Hippocampal formation (tissue), 2 donors: ENCODE measurements around the gene ZMIZ2.
"Not testable (repeated sequence)": the region's sequence is repeated elsewhere in the genome, so short reads cannot be mapped to it uniquely, and the experiment has no call there.

Experiments used
- DNase-seq, 2 donors: peaks; one replicate each; lab custom pipeline; 2025; lab: John Stamatoyannopoulos, UW

ZMIZ2 gene, protein sequence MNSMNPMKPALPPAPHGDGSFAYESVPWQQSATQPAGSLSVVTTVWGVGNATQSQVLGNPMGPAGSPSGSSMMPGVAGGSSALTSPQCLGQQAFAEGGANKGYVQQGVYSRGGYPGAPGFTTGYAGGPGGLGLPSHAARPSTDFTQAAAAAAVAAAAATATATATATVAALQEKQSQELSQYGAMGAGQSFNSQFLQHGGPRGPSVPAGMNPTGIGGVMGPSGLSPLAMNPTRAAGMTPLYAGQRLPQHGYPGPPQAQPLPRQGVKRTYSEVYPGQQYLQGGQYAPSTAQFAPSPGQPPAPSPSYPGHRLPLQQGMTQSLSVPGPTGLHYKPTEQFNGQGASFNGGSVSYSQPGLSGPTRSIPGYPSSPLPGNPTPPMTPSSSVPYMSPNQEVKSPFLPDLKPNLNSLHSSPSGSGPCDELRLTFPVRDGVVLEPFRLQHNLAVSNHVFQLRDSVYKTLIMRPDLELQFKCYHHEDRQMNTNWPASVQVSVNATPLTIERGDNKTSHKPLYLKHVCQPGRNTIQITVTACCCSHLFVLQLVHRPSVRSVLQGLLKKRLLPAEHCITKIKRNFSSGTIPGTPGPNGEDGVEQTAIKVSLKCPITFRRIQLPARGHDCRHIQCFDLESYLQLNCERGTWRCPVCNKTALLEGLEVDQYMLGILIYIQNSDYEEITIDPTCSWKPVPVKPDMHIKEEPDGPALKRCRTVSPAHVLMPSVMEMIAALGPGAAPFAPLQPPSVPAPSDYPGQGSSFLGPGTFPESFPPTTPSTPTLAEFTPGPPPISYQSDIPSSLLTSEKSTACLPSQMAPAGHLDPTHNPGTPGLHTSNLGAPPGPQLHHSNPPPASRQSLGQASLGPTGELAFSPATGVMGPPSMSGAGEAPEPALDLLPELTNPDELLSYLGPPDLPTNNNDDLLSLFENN

GRCh38 chr7:44748045-44748947 lies at the start of gene ZMIZ2:
Gene ZMIZ2, plus strand, starts transcription at chr7:44748847. Its CDS starts 7,403 bp downstream, at chr7:44756250.
- peak; percentile 91 to 96 for DNase-seq

- not testable (repeated sequence) for DNase-seq
Observed at GRCh38 chr7:44699598-44699997, 49.0 kb upstream of the ZMIZ2 start.

GRCh38 chr7:44700322-44700721 lies 48.3 kb upstream of the ZMIZ2 start:
- DNase-seq, result no peak

DNA sequence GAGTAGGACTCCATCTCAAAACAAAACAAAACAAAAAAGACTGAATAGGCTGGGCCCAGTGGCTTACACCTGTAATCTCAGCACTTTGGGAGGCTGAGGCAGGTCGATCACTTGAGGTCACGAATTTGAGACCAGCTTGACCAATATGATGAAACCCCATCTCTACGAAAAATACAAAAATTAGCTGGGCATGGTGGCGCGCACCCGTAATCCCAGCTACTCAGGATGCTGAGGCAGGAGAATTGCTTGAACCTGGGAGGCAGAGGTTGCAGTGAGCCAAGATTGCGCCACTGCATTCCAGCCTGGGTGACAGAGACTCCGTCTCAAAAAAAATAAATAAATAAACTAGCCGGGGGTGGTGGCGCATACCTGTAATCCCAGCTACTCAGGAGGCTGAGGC lies 45.3 kb upstream of the ZMIZ2 start:
- DNase-seq, result not testable (repeated sequence)

GRCh38 chr7:44703921-44704320 lies 44.7 kb upstream of the ZMIZ2 start:
- no peak for DNase-seq

GRCh38 chr7:44705434-44705833 lies 43.2 kb upstream of the ZMIZ2 start:
- no peak for DNase-seq

GRCh38 chr7:44706788-44707557 lies 41.7 kb upstream of the ZMIZ2 start:
- DNase-seq, result no peak

GRCh38 chr7:44707558-44708230 lies 41.0 kb upstream of the ZMIZ2 start:
- DNase-seq, result no peak

DNA sequence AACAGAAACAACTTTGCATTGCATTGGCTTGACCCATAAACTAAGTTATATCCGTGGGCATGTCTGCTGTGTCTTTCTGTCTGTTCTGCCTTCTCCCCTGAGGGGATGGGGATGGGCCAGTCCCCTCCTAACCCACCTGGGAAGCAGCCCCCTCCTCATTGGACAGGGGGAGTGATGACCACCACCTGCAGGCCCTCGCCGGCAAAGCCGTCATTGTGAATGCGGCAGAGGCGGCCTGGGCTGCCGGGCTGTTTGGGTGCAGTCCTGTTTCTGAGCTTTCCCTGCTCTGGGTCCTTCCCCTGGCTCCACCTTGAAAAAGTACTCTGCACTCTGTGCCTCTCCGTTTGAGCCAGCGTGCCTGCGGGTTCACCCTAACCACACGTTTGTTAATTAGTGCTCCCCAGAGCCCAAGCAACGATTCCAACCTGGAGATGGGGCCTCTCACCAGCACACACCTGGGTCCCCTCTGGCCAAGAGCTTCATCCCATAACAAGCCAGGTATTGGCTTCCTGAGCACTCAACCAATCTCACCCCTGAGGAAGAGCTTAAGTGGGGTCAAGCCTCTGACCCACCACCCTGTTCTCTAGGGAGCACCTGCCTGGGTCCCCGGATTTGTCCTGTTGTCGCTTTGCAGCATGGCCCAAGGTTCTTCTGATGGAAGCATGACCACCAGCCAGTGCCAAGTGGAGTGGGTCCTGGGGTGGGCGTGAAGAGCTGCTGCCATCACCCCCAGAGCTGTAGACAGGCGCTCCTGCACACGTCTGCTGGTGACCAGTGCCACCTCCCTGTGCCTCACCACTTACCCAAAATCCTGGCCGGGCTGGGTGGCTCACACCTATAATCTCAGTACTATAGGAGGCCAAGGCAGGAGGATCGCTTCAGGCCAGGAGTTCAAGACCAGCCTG lies 39.4 kb upstream of the ZMIZ2 start:
- no peak for DNase-seq

DNA sequence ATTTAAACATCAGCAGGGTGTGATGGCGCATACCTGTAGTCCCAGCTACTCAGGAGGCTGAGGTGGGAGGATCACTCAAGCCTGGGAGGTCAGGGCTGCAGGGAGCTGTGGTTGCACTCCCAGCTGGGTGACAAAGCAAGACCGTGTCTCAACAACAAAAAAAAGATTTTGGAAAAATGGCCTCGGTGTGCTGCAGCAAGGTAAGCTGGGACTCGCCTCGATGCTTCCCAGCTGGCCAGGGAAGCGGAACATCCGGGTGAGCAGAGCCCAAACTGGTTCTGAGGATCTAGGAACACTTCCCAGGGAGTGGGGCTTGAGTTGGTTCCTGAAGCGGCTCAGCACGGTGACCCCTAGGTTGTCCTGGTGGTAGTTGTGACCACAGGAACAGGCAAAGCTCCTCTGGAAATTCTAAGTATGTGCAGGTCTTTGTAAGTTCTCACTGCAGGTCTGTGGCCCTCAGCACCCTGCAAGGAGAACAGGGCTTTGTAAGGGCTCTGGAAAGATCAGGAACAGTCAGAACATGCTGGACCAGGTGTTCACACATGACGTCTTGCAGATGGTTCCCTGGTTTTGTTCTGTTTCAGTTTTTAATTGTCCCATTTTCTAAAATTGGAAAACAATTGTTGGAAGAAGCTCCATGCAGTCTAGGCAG lies 38.6 kb upstream of the ZMIZ2 start:
- DNase-seq, result no peak

- DNase-seq, result no peak
Observed at GRCh38 chr7:44711528-44711927, 37.1 kb upstream of the ZMIZ2 start.

- DNase-seq, result no peak
Observed at GRCh38 chr7:44712012-44712411, 36.6 kb upstream of the ZMIZ2 start.

DNA sequence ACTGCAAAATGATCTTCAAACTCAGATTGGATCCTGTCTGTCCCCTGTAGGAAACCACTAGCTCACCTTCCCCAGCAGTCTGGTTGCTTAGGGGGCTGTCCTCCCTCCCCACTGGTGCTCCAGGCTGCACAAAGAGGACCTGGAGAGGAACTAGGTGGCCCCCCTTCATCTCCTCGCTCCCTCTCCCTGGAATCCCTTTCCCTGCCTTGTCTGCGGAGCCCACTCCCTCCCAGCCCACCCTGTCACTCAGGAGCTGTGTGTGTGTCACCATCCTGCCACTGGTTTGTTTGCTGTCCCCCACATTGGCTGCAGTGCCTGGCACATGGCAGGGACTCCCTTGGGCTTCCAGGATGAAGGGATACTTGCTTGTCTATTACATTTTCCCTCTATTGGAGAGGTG lies 35.5 kb upstream of the ZMIZ2 start:
- no peak for DNase-seq

DNA sequence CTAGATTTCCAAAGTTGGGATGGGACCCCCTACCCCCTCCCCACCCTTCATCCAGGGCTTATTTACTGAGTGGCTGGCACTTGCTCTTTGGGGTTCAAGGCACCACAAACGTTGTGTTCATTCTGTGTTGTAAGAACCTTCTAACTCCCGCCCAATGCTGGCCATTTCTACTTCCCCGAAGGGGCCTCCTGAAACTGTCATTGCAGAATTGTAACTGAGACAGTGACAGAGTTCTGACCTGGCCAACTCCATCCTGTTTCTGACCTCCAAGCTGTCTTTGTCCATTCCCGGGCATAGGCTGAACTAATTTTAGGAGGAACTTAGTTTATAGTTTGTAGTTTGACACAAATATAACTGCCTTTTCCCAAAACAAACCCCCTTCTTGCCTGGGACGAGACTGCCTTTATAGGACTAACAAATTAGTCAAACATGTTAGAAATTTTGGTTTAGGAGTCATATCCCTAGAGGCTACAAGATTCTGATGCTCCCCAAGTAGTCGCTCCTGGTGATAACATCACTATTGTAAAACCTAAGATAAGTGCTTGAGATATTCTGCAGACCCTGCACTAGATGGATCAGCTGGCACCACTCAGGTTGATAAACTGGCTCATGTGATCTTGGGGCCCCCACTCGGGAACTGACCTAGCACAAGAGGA lies 34.8 kb upstream of the ZMIZ2 start:
- DNase-seq, result no peak

- no peak for DNase-seq
Observed at GRCh38 chr7:44716205-44716604, 32.4 kb upstream of the ZMIZ2 start.

- DNase-seq, result no peak
Observed at GRCh38 chr7:44720301-44720700, 28.3 kb upstream of the ZMIZ2 start.

DNA sequence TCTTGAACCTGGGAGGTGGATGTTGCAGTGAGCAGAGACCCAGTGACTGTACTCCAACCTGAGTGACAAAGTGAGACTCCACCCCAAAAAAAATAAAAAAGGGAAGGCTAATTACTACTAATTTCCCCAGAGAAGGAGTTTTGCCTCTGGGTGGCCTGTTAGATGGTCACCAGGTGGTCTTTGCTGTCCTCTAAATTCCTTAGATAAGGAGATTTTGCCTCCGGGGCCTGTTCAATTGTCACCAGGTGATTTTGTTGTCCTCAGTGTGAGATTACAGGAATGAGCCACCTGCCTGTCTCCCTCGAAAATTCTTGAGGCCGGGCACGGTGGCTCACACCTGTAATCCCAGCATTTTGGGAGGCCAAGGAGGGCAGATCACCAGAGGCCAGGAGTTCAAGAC lies 24.4 kb upstream of the ZMIZ2 start:
- no peak for DNase-seq

DNA sequence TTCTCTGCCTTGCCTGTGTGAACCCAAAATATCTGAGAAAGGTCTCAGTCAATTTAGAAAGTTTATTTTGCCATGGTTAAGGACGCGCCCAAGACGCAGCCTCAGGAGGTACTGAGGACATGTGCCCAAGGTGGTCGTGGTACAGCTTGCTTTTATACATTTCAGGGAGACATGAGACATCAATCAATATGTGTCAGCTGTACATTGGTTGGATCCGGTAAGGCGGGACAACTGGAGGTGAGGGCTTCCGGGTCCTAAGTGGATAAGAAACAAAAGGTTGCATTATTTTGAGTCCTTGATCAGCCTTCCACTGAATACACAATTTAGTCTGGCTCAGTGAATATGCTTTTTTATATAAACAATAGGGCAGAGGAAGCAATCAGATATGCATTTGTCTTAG lies 22.4 kb upstream of the ZMIZ2 start:
- not testable (repeated sequence) for DNase-seq
